ENCODE results near the gene SPRR1B.
"Not testable (repeated sequence)": the region's sequence is repeated elsewhere in the genome, so short reads cannot be mapped to it uniquely, and the experiment has no call there.

The SPRR1B gene

GRCh38 chr1:153030895-153031294 lies at the start of gene SPRR1B:
SPRR1B (plus strand) TSS chr1:153031203; CDS start chr1:153032346, 1,143 bp downstream.
- DNase-seq = no peak

GRCh38 chr1:152982076-152982475 lies 48.9 kb upstream of the SPRR1B start:
- DNase-seq = no peak

GRCh38 chr1:152983234-152983633 lies 47.8 kb upstream of the SPRR1B start:
- no peak for DNase-seq

GRCh38 chr1:152983743-152984142 lies 47.3 kb upstream of the SPRR1B start, which contains the start of gene SPRR1A:
SPRR1A (plus strand) TSS chr1:152984081; CDS start chr1:152985231, 1,150 bp downstream.
- no peak for DNase-seq

- no peak for DNase-seq
Measured at GRCh38 chr1:152986578-152986977, 44.4 kb upstream of the SPRR1B start.

GRCh38 chr1:152993186-152993585 lies 37.8 kb upstream of the SPRR1B start:
- no peak for DNase-seq

- no peak for DNase-seq
Measured at GRCh38 chr1:152995842-152996241, 35.2 kb upstream of the SPRR1B start.

- no peak for DNase-seq
Measured at GRCh38 chr1:152996633-152997400, 34.2 kb upstream of the SPRR1B start.

GRCh38 chr1:152997901-152998300 lies 33.1 kb upstream of the SPRR1B start:
- DNase-seq = no peak

GRCh38 chr1:152998476-152998875 lies 32.5 kb upstream of the SPRR1B start:
- no peak for DNase-seq

GRCh38 chr1:152999818-153000217 lies 31.2 kb upstream of the SPRR1B start:
- no peak for DNase-seq

GRCh38 chr1:153000294-153000693 lies 30.7 kb upstream of the SPRR1B start:
- no peak for DNase-seq

- DNase-seq = no peak
Measured at GRCh38 chr1:153001382-153001781, 29.6 kb upstream of the SPRR1B start, which contains the start of gene SPRR3. SPRR3 (plus strand) TSS chr1:153001749; CDS start chr1:153003021, 1,272 bp downstream.

- not testable (repeated sequence) for DNase-seq
Measured at GRCh38 chr1:153011235-153011758, 19.7 kb upstream of the SPRR1B start.

GRCh38 chr1:153021829-153022228 lies 9.2 kb upstream of the SPRR1B start:
- not testable (repeated sequence) for DNase-seq

GRCh38 chr1:153022340-153022739 lies 8.7 kb upstream of the SPRR1B start:
- DNase-seq = not testable (repeated sequence)

GRCh38 chr1:153023109-153023508 lies 7.9 kb upstream of the SPRR1B start:
- no peak for DNase-seq

GRCh38 chr1:153024413-153024812 lies 6.6 kb upstream of the SPRR1B start:
- DNase-seq = no peak

GRCh38 chr1:153025797-153026196 lies 5.2 kb upstream of the SPRR1B start:
- DNase-seq = no peak

- DNase-seq = no peak
Measured at GRCh38 chr1:153028766-153029165, 2.2 kb upstream of the SPRR1B start.

GRCh38 chr1:153032073-153032472 lies 1.1 kb downstream of the SPRR1B start:
- DNase-seq = no peak

GRCh38 chr1:153032677-153033308 lies 1.8 kb downstream of the SPRR1B start:
- no peak for DNase-seq

- DNase-seq = no peak
Measured at GRCh38 chr1:153035211-153035610, 4.2 kb downstream of the SPRR1B start.

All from stimulated activated CD8-positive, alpha-beta memory T cell treated with anti-CD3 and anti-CD28 coated beads, Interleukin-4, amount 100 ng/mL, for 48 hours (primary cell).